Astrocyte of the spinal cord (primary cell): ENCODE results near the gene CTNNBL1.

Source experiments
- DNase-seq: peaks from one replicate; pipeline ENCODE4 v3.0.0; 2011; ENCODE audit warnings: low read depth, low spot score
- H3K4me3 ChIP-seq: 2 replicates; pipeline ENCODE4 v1.5.1; 2011; ENCODE audit warnings: low read depth, mild to moderate bottlenecking, low read length, moderate library complexity
- CTCF ChIP-seq: IDR thresholded peaks from 2 replicates; pipeline ENCODE4 v1.5.1; 2012; ENCODE audit warnings: low read depth, mild to moderate bottlenecking, low read length, inconsistent platforms
- in situ Hi-C: cut with HindIII; loops from 2 replicates; pipeline ENCODE4 v1.10.0; 2017; ENCODE audit warnings: low sequenced_read_pairs

The CTNNBL1 gene

GRCh38 chr20:37918035-37918434 lies 224.2 kb downstream of the CTNNBL1 start:
- in situ Hi-C loops = no loop called here
- no peak for TF ChIP-seq CTCF
- no peak for DNase-seq
- no peak overlapping the region for H3K4me3 ChIP-seq

GRCh38 chr20:37919389-37920040 lies 225.7 kb downstream of the CTNNBL1 start:
- in situ Hi-C loops = no loop called here
- DNase-seq = no peak
- TF ChIP-seq CTCF = no peak
- no peak overlapping the region for H3K4me3 ChIP-seq

GRCh38 chr20:37920270-37920669 lies 226.4 kb downstream of the CTNNBL1 start:
- no peak for TF ChIP-seq CTCF
- in situ Hi-C loops = no loop called here
- DNase-seq = no peak
- no peak overlapping the region for H3K4me3 ChIP-seq

- no peak for TF ChIP-seq CTCF
- in situ Hi-C loops = no loop called here
- DNase-seq = no peak
- no peak overlapping the region for H3K4me3 ChIP-seq
These were observed 227.0 kb downstream of the CTNNBL1 start for GRCh38 chr20:37920679-37921322.

GRCh38 chr20:37921341-37921929 lies 227.6 kb downstream of the CTNNBL1 start:
- in situ Hi-C loops = no loop called here
- no peak overlapping the region for H3K4me3 ChIP-seq
- no peak for DNase-seq
- TF ChIP-seq CTCF = no peak
